Measurements from ENCODE around the gene NOL6.
A peak's percentile ranks its signal among the peaks of the same experiment; 100 is the strongest.
"Not testable (repeated sequence)": the region's sequence is repeated elsewhere in the genome, so short reads cannot be mapped to it uniquely, and the experiment has no call there.

Gene NOL6

GRCh38 chr9:33472881-33473615 is 676 bp downstream of the NOL6 start:
- DNase-seq: no peak

DNA sequence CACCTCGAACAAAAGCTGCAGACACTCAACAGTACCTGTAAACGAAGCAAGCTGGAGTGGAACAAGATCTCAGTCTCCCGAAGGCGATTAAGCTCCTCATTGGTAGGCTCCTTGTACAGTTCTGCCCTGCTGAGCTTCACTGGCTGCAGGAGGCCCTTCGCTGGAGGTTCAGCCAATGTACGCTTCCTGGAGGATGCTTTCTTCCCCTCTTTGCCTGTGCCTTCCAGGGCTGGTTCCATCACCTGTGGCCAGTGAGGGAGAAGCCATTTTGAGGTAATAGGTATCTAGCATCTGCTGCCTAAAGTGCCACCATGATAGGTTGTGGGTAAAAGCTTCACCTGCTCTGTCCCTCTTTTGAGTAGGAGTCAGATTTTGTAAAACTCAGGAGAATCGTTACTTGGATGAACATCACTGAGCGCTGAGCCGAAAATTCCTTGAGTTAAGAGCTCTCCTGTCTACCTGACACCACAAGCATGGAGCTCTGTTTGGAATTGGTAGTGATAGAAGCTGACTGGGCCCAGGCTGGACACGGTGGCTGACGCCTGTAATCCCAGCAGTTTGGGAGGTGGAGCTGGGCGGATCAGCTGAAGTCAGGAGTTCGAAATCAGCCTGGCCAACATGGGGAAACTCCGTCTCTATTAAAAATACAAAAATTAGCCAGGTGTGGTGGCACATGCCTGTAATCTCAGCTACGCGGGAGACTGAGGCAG is 1.4 kb downstream of the NOL6 start:
- no peak for DNase-seq

- no peak for DNase-seq
Observed at GRCh38 chr9:33471361-33471760, 2.4 kb downstream of the NOL6 start.

GRCh38 chr9:33469891-33470290 is 3.8 kb downstream of the NOL6 start:
- no peak for DNase-seq

- no peak for DNase-seq
Observed at GRCh38 chr9:33468797-33469621, 4.7 kb downstream of the NOL6 start.

DNA sequence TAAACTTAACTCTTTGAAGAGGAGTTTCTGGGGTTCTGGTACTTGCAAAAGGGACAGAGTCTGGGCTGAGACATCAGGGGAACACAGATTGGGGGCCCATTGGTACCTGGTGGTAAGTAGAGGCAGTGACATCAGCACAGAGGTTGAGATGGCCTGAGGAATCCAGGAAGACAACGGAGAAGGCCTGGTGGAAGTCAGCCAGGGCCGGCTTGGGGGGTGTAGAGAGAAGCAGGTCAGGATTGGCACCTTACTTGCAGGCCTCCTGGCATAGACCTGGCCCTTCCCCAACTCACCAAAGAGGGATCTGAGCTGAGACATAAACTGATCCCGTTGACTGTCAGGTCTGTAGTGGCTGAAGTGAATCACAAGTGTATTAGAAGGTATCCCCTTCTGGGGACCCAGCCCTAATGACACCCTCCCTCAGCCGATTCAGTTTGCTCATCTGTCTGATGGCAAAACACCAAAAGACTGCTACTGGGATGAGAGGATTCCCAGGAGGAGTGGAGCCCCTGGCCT is 5.5 kb downstream of the NOL6 start:
- no peak for DNase-seq

DNA sequence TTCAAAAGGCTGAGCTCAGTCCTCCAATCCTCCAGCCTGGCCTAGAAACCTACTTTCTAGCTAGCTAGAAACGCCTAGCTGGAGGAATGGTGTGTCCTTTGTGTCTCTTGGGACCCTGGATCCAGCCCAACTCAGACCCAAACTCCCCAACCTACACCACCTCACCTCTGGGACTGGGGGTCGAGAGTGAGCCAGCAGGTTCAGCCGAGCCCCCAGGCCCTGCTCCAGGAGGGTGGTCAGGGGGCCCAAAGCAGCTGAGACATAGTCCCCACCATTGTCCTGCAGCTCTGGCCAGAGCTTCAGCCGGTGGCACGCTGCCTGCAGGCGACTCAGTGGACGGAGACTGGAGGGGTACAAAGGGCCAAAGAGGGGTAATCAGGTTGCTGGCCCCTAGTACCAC is 6.2 kb downstream of the NOL6 start:
- peak in 4 of 51 donors; percentile 12 to 19 (median 13) for DNase-seq

GRCh38 chr9:33466565-33467495 is 6.9 kb downstream of the NOL6 start:
- peak in 24 of 51 donors; percentile 5 to 61 (median 22) for DNase-seq

GRCh38 chr9:33465596-33466564 is 7.8 kb downstream of the NOL6 start:
- DNase-seq: no peak

DNA sequence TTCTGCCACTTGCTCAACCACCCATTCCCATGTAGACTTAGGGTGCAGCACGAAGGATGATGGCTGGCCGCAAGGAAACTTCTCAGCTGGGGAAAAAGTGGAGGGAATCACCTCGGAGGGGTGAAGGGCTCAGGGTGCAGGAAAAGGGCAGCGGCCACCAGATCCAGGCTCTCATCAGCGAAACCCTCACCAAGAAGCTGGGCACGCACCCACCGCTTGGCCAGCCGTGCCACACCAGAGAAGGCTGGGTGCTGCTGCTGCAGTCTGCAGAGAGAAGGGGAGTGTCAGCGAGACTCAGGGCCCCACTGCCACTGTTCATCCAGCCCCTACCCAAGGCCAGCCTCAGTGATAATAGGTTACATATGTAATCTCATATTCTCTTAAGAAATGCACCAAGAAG is 8.6 kb downstream of the NOL6 start:
- DNase-seq: no peak

DNA sequence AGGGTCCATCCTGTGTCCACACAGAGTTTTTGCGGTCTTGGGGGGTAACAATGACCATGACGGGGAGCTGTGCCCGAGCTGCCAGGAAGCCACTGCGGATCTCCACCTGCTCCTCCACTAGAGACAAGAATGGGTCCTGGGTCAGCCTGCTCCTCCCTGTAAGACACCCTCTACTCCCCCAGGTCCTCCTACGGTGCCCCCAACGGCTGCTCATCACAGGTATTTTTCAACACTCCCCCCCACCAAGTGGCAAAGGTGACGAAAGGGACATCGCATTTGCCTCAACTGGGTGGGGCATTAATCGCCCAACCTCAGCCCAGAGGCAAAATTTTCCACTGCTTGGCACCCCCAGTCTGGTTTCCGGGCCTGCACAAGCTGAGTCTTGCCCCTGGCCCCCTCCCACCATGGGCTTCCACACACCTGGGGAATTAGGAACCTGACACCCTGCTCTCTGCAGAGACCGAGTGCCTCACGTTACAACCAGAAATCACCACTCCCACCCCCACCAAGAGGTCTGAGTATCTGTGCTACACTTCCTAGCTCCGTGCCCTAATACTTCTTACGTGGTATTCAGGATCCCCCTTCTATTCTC is 9.6 kb downstream of the NOL6 start:
- DNase-seq: no peak

DNA sequence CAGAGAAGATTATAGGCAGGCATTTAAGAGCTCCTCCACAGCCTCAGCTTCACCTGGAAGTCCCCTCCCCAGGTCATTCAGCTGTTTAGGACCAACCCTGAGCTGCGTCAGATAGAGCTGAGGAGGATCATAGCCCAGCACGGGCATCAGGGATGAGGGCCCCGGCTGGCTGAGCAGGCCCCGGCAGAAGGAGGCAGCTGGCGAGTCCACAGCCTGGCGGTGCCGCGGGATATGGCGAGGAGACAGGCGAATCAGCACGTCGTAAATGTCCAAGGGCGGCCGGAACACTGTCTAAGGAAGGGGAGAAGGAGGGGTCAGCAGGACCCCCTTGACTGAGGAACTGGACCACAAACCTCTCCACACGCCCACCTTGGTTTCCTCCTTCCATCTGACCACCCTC is 10.6 kb downstream of the NOL6 start:
- no peak for DNase-seq

DNA sequence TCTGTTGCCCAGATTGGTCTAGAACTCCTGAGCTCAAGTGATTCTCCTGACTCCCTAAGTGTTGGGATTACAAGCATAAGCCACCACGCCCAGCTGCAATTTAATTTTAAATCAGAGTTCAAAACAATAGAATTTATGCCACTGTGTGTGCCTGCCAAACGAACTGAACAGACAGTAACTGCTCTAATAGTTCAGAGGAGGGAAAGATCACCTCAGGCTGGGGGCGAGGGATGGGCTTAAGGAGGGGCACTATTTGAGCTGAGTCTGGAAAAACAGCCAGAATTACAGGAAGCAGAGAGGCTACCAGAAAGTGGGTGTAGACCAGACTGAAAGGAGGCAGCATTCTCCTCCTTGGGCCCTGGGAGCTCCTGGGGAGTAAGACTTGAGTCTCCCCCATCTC is 12.2 kb downstream of the NOL6 start:
- DNase-seq: no peak

- DNase-seq: no peak
Observed at GRCh38 chr9:33460854-33461253, 12.9 kb downstream of the NOL6 start.

DNA sequence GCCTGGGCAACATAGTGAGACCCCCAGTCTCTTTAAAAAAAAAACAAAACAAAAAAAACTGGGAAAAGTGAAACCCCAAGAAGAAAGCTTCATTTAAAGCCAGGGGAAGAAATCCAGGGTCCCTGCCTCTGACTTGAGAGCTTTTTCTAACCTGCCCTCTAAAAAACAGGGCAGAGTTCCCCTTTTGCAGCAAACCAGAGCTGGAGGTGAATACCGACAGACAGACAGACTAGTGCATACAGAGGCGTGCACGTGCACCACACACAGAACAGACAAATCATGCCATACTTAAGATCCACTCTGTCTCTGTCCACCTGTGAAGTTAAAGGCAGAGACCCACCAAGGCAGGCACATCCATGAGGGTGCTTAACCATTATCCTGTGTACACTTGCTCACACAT is 14.6 kb downstream of the NOL6 start:
- DNase-seq: no peak

DNA sequence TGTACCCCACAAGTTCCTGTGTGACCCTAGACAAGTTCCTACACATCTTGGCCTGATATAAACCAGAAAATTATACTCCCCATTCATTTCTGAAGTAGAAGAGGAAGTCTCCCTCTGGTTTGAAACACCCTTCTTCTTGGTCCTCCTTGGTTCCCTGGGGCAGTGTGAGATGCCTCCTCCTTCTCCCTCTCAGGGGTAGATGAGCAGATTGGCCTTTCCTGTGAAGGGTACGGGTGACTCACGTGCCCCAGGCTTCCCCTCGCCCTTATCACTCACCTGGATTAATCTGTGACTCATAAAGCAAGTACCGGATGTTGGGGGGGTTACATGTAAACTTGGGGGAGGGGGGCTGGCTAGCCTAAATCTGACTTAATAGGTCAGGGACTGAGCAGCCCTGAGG is 15.3 kb downstream of the NOL6 start:
- no peak for DNase-seq

GRCh38 chr9:33455945-33456344 is 17.8 kb downstream of the NOL6 start:
- DNase-seq: no peak

DNA sequence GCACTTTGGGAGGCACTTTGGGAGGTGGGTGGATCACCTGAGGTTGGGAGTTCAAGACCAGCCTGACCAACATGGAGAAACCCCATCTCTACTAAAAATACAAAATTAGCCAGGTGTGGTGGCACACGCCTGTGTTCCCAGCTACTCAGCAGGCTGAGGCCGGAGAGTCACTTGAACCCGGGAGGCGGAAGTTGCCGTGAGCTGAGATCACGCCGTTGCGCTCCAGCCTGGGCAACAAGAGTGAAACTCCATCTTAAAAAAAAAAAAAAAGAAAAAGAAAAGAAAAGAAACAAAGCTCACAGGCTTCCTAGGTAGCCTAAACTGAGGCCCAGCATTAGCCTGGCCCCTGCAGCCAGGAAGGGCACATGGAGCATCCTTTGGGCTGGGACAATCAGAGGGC is 18.3 kb downstream of the NOL6 start:
- DNase-seq: not testable (repeated sequence)

DNA sequence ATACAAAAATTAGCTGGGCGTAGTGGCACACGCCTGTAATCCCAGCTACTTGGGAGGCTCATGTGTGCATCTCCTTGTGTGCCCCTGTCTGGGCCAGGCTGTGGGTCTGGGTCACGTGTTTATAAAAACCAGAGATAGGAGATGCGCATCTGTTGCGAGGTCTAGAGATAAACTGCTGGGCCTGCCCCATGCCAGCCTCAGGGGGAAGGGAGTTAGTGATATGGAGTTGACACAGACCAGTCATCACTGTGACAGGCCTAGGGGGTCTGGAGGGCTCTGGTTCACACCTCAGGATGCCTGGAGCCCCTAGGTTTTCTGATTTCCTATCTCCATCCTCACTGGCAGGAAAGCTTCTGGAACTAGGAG is 19.1 kb downstream of the NOL6 start:
- not testable (repeated sequence) for DNase-seq

All from hypothalamus (tissue), 51 donors.